Subcutaneous adipose tissue (tissue), 4 donors: ENCODE measurements around the gene LTF. TPM values are rescaled to one million over a fixed set of nuclear protein-coding genes. Genes with fewer than 3 reads are reported as not detected.

Source experiments
- CTCF ChIP-seq: fragments of 450-650 bp; IDR thresholded peaks from one replicate; pipeline ENCODE4 v1.5.1; 2016; ENCODE audit warnings: low read depth, mild to moderate bottlenecking, control low read depth, antibody characterized with exemption, moderate library complexity
- total RNA-seq, 4 donors: library from RNA; depleted of rRNA; stranded (reverse); fragments of >200 nt; gene quantifications; one replicate each; pipeline ENCODE4 v1.1.0, GENCODE V29; 2016

Gene LTF
- total RNA-seq, 4 donors from 2014 or later: 1.2 to 17.9 (median 7.2) TPM

- no peak for TF ChIP-seq CTCF
Observed at GRCh38 chr3:46410669-46411068, 54.0 kb downstream of the LTF start.

GRCh38 chr3:46409739-46410489, 54.8 kb downstream of the LTF start:
- TF ChIP-seq CTCF: no peak

GRCh38 chr3:46408853-46409252, 55.9 kb downstream of the LTF start:
- no peak for TF ChIP-seq CTCF

GRCh38 chr3:46407970-46408369, 56.7 kb downstream of the LTF start:
- TF ChIP-seq CTCF: no peak

- no peak for TF ChIP-seq CTCF
Observed at GRCh38 chr3:46406788-46407611, 57.7 kb downstream of the LTF start, which contains the start of the genes CCR5AS and CCRL2. TSS of gene CCR5AS (minus strand) at chr3:46407066. TSS of gene CCRL2 (plus strand) at chr3:46407259. CDS start at chr3:46408080, 821 bp downstream.

GRCh38 chr3:46406443-46406787, 58.3 kb downstream of the LTF start:
- TF ChIP-seq CTCF: no peak

GRCh38 chr3:46405301-46406019, 59.2 kb downstream of the LTF start:
- TF ChIP-seq CTCF: no peak
